Smooth muscle cell of the brain vasculature (primary cell): ENCODE results near the gene AADACL4.
"Not testable (repeated sequence)": the region's sequence is repeated elsewhere in the genome, so short reads cannot be mapped to it uniquely, and the experiment has no call there.

Experiments
- DNase-seq: peaks from one replicate; pipeline ENCODE4 v3.0.0-alpha.2; 2012; ENCODE audit warnings: low read depth, low spot score

The AADACL4 gene

GRCh38 chr1:12712076-12712475, 68.2 kb downstream of the AADACL4 start:
- no peak for DNase-seq

DNA sequence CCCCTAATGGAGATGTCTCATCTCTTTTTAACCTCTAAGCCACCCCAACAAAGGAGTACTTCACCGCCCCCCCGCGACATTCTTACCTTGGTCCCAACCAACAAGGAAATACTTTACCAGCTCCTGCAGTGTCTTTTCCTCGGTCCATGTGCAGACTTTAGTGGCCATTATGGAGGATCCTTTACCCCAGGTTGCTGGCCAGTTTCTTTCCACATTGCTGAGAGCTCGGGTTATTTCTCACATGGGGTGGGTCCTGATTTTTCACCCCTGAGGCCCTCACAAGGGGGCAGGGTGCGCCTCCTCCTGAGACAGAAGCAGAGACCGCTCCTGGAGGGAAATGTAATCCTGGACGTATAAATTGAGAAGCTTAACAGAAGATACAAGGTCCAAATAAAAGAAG, 69.0 kb downstream of the AADACL4 start:
- DNase-seq: no peak

- DNase-seq: not testable (repeated sequence)
These were observed 69.8 kb downstream of the AADACL4 start for GRCh38 chr1:12713651-12714050.

GRCh38 chr1:12714710-12715475, 71.0 kb downstream of the AADACL4 start:
- DNase-seq: no peak

GRCh38 chr1:12715896-12716437, 72.1 kb downstream of the AADACL4 start, which contains the start of gene AADACL3:
AADACL3 (plus strand) TSS chr1:12716110; CDS start chr1:12716177, 67 bp downstream.
- no peak for DNase-seq
